ENCODE results near the gene CAMK2D.

Gene CAMK2D

DNA sequence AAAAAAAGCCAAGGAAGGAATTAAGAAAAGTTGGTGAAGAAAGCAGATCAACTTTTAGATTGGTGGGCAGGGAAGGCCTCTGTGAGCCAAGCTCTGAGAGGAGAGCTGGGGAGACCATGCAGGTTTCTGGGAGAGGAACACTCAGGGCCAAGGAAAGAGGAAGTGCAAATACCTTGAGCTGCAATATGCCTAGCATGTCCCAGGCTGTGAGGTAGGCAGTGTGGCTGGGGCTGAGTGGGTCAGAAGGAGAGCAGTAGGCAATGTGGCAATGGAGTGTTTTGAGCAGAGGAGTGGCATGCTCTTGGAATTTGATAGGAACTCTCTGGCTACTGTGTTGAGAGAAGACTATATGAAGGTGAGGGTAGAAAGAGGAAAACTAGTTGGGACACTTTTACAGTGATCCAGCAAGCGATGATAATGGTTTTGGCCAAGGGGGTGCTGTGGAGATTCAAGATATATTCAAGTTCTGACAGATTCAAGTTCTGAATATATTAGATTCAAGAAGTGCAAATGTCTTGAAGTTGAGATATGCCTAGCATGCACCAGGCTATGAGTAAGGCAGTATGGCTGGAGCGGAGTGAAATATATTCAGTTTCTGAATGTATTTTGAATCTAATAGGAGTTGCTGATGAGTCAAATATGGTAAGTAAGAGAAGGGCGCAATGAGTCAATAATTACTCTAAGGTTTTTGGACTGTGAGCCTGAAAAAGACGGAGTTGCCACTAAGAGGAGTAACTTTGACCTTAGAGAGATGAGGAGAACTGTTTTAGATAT lies 172.5 kb downstream of the CAMK2D start:
- H3K27ac ChIP-seq: no peak overlapping the region
- TF ChIP-seq, protein P1, sequence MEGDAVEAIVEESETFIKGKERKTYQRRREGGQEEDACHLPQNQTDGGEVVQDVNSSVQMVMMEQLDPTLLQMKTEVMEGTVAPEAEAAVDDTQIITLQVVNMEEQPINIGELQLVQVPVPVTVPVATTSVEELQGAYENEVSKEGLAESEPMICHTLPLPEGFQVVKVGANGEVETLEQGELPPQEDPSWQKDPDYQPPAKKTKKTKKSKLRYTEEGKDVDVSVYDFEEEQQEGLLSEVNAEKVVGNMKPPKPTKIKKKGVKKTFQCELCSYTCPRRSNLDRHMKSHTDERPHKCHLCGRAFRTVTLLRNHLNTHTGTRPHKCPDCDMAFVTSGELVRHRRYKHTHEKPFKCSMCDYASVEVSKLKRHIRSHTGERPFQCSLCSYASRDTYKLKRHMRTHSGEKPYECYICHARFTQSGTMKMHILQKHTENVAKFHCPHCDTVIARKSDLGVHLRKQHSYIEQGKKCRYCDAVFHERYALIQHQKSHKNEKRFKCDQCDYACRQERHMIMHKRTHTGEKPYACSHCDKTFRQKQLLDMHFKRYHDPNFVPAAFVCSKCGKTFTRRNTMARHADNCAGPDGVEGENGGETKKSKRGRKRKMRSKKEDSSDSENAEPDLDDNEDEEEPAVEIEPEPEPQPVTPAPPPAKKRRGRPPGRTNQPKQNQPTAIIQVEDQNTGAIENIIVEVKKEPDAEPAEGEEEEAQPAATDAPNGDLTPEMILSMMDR (conservative IDR thresholded peaks at IDR 0.05): no peak

DNA sequence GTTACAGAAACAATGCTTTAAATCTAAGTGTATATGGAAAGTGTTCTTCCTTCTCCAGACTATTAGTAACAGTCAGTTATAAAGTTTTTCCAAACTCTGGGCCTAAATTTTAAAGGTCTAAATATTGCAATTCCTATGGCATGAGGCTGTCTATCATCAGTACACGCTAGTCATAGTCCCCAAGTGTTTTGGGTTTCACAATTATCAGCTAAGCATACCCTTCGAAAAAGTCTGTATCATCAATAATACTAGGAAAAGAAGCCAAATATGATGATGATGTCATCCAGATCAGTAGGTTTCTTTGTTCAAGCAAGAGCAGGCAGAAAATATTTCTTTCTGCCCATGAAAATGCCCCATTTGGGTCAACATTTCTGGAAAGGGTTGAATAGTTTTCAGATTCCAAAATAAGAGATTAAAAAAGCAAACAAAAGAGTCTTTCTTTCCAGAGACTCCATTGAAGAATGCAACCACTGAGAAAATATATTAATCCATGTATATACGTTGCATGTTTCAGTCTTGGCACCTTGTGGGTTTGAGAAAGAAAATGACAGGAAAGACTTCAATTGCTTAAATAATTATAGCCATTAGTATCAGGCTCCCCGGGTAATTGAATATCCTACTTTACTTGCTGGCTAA lies 173.8 kb downstream of the CAMK2D start:
- H3K27ac ChIP-seq: no peak overlapping the region
- TF ChIP-seq, protein P1 (conservative IDR thresholded peaks at IDR 0.05): no peak
- TF ChIP-seq ZFX (IDR thresholded peaks at IDR 0.05): no peak

DNA sequence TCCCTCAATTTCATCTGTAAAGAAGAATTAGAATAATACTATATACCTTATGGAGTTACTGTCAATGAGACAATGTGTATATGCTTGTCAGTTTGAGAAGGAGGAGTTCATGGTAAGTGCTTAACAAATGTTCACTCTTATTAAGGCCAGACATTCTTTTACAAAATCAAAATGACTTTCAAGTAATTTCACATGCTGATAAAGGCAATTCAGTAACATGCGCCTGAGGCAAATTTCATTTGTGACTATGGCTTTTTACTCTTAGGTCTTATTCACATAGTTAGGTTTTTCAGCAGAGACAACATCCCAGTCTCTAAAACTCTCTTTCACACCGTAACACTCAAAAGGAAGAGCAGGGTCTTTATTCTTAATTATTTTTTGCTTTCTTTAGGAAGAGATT lies 174.4 kb downstream of the CAMK2D start:
- no peak for TF ChIP-seq ZFX (IDR thresholded peaks at IDR 0.05)
- TF ChIP-seq, protein P1 (conservative IDR thresholded peaks at IDR 0.05): no peak

DNA sequence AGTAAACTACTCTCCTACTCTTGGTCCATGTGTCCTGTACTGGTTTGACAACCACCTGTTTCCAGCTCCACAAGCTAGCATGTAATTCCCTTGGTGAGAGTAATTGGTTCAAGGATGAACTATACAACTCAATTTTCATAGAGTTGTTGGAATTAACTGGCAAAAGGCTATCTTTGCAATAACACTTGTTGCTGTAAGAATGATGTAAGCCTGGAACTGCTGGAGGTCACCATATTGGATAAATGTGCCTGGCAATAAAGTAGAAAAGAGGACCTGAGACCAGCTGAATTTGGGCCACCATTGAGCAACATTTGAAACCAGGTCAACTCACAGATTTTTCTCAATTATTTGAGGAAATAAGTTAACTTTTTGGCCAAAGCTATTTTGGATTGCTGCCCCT lies 175.5 kb downstream of the CAMK2D start:
- H3K27ac ChIP-seq: no peak overlapping the region
- no peak for TF ChIP-seq ZFX (IDR thresholded peaks at IDR 0.05)
- TF ChIP-seq, protein P1 (conservative IDR thresholded peaks at IDR 0.05): no peak

More for the DNA sequence above, 174.4 kb downstream of the CAMK2D start:
- H3K27ac ChIP-seq: no peak overlapping the region

DNA sequence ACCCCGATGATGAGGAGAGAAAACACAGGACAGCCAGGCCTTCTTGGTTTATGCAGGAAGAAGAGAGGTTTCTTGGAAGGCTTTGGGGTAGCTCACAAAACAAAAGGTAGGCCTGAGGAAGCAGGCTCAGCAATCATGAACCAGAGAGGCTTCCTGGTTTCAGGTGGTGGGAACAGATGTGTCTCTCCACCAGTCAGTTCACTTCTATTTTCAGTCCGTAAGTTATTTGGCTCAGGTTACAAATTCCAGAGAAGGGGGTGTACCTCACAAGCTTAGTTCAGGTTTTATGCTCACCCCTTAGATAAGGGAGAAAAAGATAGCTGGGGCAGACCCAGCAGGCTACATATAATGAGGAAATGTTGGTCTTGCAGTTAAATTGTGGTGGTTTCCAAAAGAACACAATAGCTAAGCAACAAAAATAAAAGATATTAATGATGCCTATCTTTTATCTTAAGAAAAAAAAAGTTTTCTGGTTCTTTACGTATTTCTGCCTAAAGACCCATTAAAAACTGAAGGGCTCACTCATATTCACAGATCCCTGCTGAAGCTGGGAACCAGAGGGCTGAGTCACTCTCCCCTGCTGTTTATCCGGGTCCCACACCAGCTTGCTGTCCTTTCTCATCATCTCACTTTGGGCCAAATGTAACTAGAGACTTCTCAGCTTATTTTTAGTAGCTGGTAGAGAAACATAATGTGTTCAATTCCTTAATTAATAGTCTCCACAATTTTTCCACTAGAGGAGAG lies 177.0 kb downstream of the CAMK2D start:
- TF ChIP-seq, protein P1 (conservative IDR thresholded peaks at IDR 0.05): no peak
- TF ChIP-seq ZFX (IDR thresholded peaks at IDR 0.05): no peak
- no peak overlapping the region for H3K27ac ChIP-seq

DNA sequence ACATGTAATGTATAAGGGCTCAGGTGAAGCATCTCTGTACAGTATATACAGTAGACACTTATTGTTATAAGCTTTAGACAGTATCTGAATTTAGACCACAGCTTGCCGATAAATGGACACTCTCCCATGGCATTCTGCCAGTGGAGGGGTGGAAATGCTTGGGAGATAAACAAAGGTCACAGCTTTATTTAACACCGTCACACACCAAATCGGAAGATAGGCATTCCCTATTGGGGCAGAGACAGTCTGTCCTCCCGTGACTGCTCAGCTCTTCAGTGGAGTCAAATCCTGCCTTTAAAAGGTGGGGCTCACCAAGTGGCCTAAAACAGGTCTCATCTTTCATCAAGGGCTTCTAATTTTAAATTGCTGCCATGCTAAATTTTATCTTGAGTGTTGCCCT lies 178.8 kb downstream of the CAMK2D start:
- H3K27ac ChIP-seq: no peak overlapping the region
- TF ChIP-seq, protein P1 (conservative IDR thresholded peaks at IDR 0.05): no peak
- no peak for TF ChIP-seq ZFX (IDR thresholded peaks at IDR 0.05)

DNA sequence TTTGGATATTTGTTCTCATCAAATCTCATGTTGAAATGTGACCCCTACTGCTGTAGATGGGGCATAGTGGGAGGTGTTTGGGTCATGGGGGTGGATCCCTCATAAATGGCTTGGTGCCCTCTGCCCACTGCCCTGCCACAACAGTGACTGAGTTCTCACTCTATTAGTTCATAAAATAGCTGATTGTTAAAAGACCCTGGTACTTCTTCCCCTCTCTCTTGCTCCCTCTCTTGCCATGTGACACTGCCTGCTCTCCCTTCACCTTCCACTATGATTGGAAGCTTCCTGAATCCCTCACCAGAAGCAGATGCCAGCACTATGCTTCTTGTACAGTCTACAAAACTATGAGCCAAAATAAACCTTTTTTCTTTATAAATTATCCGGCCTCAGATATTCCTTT lies 182.2 kb downstream of the CAMK2D start:
- no peak overlapping the region for H3K27ac ChIP-seq
- TF ChIP-seq, protein P1 (conservative IDR thresholded peaks at IDR 0.05): no peak
- no peak for TF ChIP-seq ZFX (IDR thresholded peaks at IDR 0.05)

Data from C4-2B (cell line).